ENCODE measurements around the gene RTKN.

GRCh38 chr2:74439373-74439772 lies 2.4 kb downstream of the RTKN start:
- TF ChIP-seq CTCF (conservative IDR thresholded peaks at IDR 0.05; ENCODE audit: low read length) (no peak), EZH2phosphoT487 (IDR thresholded peaks at IDR 0.05; ENCODE audit: borderline replicate concordance) (no peak)

All from Loucy (cell line).